OCI-LY3 (cell line): ENCODE results near the gene NCAM2.

Experiments
- CTCF ChIP-seq: fragments of 200-600, 300-600 bp; sonication (generic); IDR thresholded peaks from 2 replicates; pipeline ENCODE4 v1.5.1; 2014; ENCODE audit warnings: antibody characterized with exemption, low read length, low read depth
- EZH2phosphoT487 ChIP-seq: fragments of 200-600 bp; shearing (Covaris generic); IDR thresholded peaks from 2 replicates; pipeline ENCODE4 v1.6.1; 2018; ENCODE audit warnings: antibody characterized with exemption, mixed run types, low read depth

- TF ChIP-seq CTCF (no peak), EZH2phosphoT487 (no peak)
Measured at GRCh38 chr21:21394064-21394463, 395.9 kb downstream of the NCAM2 start.
